Peyer's patch (tissue), 4 donors: ENCODE measurements around the gene CCDC69. TPM values are rescaled to one million over a fixed set of nuclear protein-coding genes. Genes with fewer than 3 reads are reported as not detected.
"Not testable (repeated sequence)": the region's sequence is repeated elsewhere in the genome, so short reads cannot be mapped to it uniquely, and the experiment has no call there.

Experiments used
- DNase-seq, 3 donors: peaks; one replicate each; pipeline ENCODE4 v3.0.0-alpha.2; 2017 to 2019
- H3K27ac ChIP-seq, 4 donors: fragments of 200-600 bp; sonication (generic); one replicate each; pipeline ENCODE4 v1.5.1; 2016 to 2019
- H3K27me3 ChIP-seq, 2 donors: fragments of 200-600 bp; sonication (generic); one replicate each; pipeline ENCODE4 v1.5.1; 2019
- H3K36me3 ChIP-seq, 3 donors: fragments of 200-600 bp; sonication (generic); one replicate each; pipeline ENCODE4 v1.5.1; 2016 to 2019
- H3K4me1 ChIP-seq, 4 donors: fragments of 200-600 bp; sonication (generic); one replicate each; pipeline ENCODE4 v1.5.1; 2016 to 2019
- H3K4me3 ChIP-seq, 4 donors: fragments of 200-600 bp; sonication (generic); 1 replicate in 3 of 4; 2 replicates in 1 of 4; pipeline ENCODE4 v1.5.1; 2016 to 2019; ENCODE audit warnings: mild to moderate bottlenecking in 1 of 4
- H3K9me3 ChIP-seq, 4 donors: fragments of 200-600 bp; sonication (generic); one replicate each; pipeline ENCODE4 v1.5.1; 2016 to 2019; ENCODE audit warnings: mild to moderate bottlenecking in 1 of 4
- POLR2A ChIP-seq, 2 donors: fragments of 450-650 bp; IDR thresholded peaks; one replicate each; pipeline ENCODE4 v1.5.1; 2017; ENCODE audit warnings: antibody characterized with exemption in 2 of 2, mild to moderate bottlenecking in 2 of 2, moderate library complexity in 2 of 2
- total RNA-seq, 4 donors: library from RNA; depleted of rRNA; stranded (reverse); fragments of >200 nt; gene quantifications; one replicate each; pipeline ENCODE4 v1.1.0, GENCODE V29; 2016
- TF ChIP-seq, protein P1 (sequence below), 6 experiments: fragments of 450-650 bp in 4 of 6; fragments of 200-600 bp in 2 of 6; sonication (generic) in 1 of 6; IDR thresholded peaks; one replicate each; pipeline ENCODE4 v1.5.1; 2017 to 2019; ENCODE audit warnings: antibody characterized with exemption in 6 of 6, mild to moderate bottlenecking in 3 of 6, moderate library complexity in 1 of 6

The CCDC69 gene
- total RNA-seq, 4 donors from 2014 or later: 15.8 to 86.6 (median 33.3) TPM

DNA sequence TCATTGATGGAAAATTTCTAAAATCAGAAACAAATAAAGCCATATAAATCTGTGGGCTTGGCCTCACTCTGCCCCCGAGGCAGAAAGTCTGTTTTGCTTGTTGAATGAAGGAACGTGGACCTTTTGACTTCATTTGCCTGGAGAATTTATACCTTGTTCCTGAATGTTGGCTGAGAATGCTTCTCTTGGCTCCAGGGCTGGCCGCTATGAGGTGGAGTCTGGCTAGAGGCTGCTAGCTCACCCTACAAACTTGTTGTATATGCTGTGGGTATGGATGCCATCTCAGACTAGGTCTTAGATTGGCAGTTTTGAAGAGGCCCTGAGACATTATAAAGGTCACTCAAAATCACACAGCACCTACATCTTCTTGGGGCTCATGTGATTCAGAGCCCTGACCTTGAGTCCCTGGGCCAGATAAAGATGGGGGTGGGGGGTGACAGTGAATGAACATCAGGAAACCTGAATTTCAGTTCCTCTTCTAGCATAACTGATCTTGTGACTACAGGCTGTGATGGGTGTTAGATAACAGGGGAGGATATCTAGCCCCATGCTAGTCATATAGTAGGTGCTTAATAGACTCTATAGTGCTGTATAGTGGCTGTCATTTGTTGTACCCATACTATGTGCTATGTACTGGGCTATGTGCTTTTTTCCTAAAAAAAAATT, 31.9 kb upstream of the CCDC69 start:
- Histone ChIP-seq H3K9me3 (no peaks in the 10 kb centered on the region), H3K36me3 (no peaks in the 10 kb centered on the region), H3K27me3 (no peaks in the 10 kb centered on the region), H3K4me3 (peak overlapping the region in 1 of 4 donors; percentile 9), H3K27ac (peak overlapping the region in 3 of 4 donors; percentile 5 to 89 (median 24)), H3K4me1 (peaks cover 0 to 22% (median 8%) of the 10 kb centered on the region in 4 donors)
- TF ChIP-seq, protein P1, sequence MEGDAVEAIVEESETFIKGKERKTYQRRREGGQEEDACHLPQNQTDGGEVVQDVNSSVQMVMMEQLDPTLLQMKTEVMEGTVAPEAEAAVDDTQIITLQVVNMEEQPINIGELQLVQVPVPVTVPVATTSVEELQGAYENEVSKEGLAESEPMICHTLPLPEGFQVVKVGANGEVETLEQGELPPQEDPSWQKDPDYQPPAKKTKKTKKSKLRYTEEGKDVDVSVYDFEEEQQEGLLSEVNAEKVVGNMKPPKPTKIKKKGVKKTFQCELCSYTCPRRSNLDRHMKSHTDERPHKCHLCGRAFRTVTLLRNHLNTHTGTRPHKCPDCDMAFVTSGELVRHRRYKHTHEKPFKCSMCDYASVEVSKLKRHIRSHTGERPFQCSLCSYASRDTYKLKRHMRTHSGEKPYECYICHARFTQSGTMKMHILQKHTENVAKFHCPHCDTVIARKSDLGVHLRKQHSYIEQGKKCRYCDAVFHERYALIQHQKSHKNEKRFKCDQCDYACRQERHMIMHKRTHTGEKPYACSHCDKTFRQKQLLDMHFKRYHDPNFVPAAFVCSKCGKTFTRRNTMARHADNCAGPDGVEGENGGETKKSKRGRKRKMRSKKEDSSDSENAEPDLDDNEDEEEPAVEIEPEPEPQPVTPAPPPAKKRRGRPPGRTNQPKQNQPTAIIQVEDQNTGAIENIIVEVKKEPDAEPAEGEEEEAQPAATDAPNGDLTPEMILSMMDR (IDR thresholded peaks at IDR 0.05): no peak
- no peak for TF ChIP-seq POLR2A (IDR thresholded peaks at IDR 0.05)
- DNase-seq: peak in 2 of 3 donors; percentile 74 to 80

GRCh38 chr5:151254990-151255389, 31.1 kb upstream of the CCDC69 start:
- Histone ChIP-seq H3K4me1 (peaks cover 0 to 22% (median 8%) of the 10 kb centered on the region in 4 donors), H3K27ac (peak overlapping the region in 2 of 4 donors; percentile 24 to 89), H3K4me3 (peak overlapping the region in 1 of 4 donors; percentile 55)
- DNase-seq, H3K27me3 ChIP-seq, H3K9me3 ChIP-seq, H3K36me3 ChIP-seq: not testable (repeated sequence)

- no peaks in the 10 kb centered on the region for H3K27me3 ChIP-seq
- H3K9me3 ChIP-seq: no peaks in the 10 kb centered on the region
- no peaks in the 10 kb centered on the region for H3K36me3 ChIP-seq
- H3K4me3 ChIP-seq: peak overlapping the region in 2 of 4 donors; percentile 55 to 69
- TF ChIP-seq, protein P1 (IDR thresholded peaks at IDR 0.05): no peak
- no peak for TF ChIP-seq POLR2A (IDR thresholded peaks at IDR 0.05)
- peak overlapping the region in 1 of 4 donors; percentile 89 for H3K27ac ChIP-seq
- peaks cover 0 to 22% (median 8%) of the 10 kb centered on the region in 4 donors for H3K4me1 ChIP-seq
- no peak for DNase-seq
Observed at GRCh38 chr5:151254556-151254955, 30.7 kb upstream of the CCDC69 start.

DNA sequence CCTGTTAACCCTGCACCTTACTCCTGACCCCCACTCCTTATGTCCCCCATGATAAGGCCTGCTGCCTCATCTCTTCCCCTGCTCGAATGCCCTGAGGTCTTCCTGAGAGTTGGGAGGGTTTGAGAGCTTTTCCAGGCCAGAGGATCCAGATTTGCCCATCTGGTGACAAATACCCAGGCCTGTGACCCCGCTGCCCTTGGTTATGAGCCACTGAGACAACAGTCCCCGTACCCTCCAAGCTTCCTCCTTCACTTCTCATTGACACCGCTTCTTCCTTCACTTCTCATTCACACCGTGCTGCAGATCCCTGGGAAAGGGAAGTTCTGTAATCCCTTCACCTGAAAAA, 29.7 kb upstream of the CCDC69 start:
- peak overlapping the region; percentile 62 to 89 (median 76) for H3K27ac ChIP-seq
- peaks cover 0 to 22% (median 8%) of the 10 kb centered on the region in 4 donors for H3K4me1 ChIP-seq
- H3K9me3 ChIP-seq: no peaks in the 10 kb centered on the region
- no peak for DNase-seq
- H3K27me3 ChIP-seq: no peaks in the 10 kb centered on the region
- TF ChIP-seq, protein P1 (IDR thresholded peaks at IDR 0.05): no peak
- TF ChIP-seq POLR2A (IDR thresholded peaks at IDR 0.05): no peak
- no peaks in the 10 kb centered on the region for H3K36me3 ChIP-seq
- H3K4me3 ChIP-seq: peak overlapping the region; percentile 55 to 72 (median 70)

GRCh38 chr5:151252762-151253604, 29.1 kb upstream of the CCDC69 start, which contains the start of gene GM2A:
TSS of gene GM2A (plus strand) at chr5:151253185. CDS start at chr5:151253217, 32 bp downstream.
- peak; percentile 99 to 100 (median 99) for DNase-seq
- Histone ChIP-seq H3K4me3 (peak within 1 kb of the TSS; percentile 55 to 72 (median 70)), H3K9me3 (no peaks in the 10 kb centered on the region), H3K36me3 (no peaks in the 10 kb centered on the region), H3K27me3 (no peaks in the 10 kb centered on the region), H3K4me1 (peaks cover 0 to 22% (median 5%) of the 10 kb centered on the region in 4 donors), H3K27ac (peak within 1 kb of the TSS; percentile 75 to 89 (median 78))
- TF ChIP-seq, protein P1 (IDR thresholded peaks at IDR 0.05): no peak
- peak; percentile 76 to 93 for TF ChIP-seq POLR2A (IDR thresholded peaks at IDR 0.05)

- Histone ChIP-seq H3K36me3 (no peaks in the 10 kb centered on the region), H3K4me3 (peak overlapping the region in 1 of 4 donors; percentile 7), H3K9me3 (no peaks in the 10 kb centered on the region), H3K27me3 (no peaks in the 10 kb centered on the region), H3K4me1 (peaks cover 0 to 22% (median 0%) of the 10 kb centered on the region in 4 donors), H3K27ac (peak overlapping the region; percentile 35 to 89 (median 77))
- TF ChIP-seq POLR2A (IDR thresholded peaks at IDR 0.05): no peak
- TF ChIP-seq, protein P1 (IDR thresholded peaks at IDR 0.05): no peak
- DNase-seq: no peak
Observed at GRCh38 chr5:151251621-151252020, 27.7 kb upstream of the CCDC69 start.
